DOHH2 (cell line): ENCODE measurements around the gene ZNF638.

Experiments
- H3F3A ChIP-seq: fragments of 200-600 bp; sonication (generic), shearing (Covaris generic); 2 replicates; pipeline ENCODE4 v1.6.0; 2016; ENCODE audit warnings: antibody characterized with exemption, mild to moderate bottlenecking; ENCODE audit not compliant: control insufficient read depth, insufficient read depth
- H3K27ac ChIP-seq: fragments of 200-600 bp; sonication (generic); 2 replicates; pipeline ENCODE4 v1.5.1; 2014; ENCODE audit warnings: low read depth, mild to moderate bottlenecking, low read length, moderate library complexity
- H3K27me3 ChIP-seq: fragments of 200-600 bp; sonication (generic); 2 replicates; pipeline ENCODE4 v1.6.1; 2014; ENCODE audit warnings: mild to moderate bottlenecking, low read length, mixed read lengths; ENCODE audit not compliant: control insufficient read depth
- H3K36me3 ChIP-seq: fragments of 200-600 bp; sonication (generic); 2 replicates; pipeline ENCODE4 v1.6.1; 2014; ENCODE audit warnings: mild to moderate bottlenecking, low read length, moderate library complexity, mixed read lengths; ENCODE audit not compliant: control insufficient read depth
- H3K4me1 ChIP-seq: fragments of 200-600 bp; sonication (generic); 2 replicates; pipeline ENCODE4 v1.6.1; 2014; ENCODE audit warnings: mild to moderate bottlenecking, low read length, mixed read lengths; ENCODE audit not compliant: control insufficient read depth
- H3K4me2 ChIP-seq: fragments of 200-600 bp; sonication (generic); 2 replicates; pipeline ENCODE4 v1.6.0; 2014; ENCODE audit warnings: mild to moderate bottlenecking, low read length, moderate library complexity
- H3K4me3 ChIP-seq: fragments of 200-600 bp; sonication (generic); 2 replicates; pipeline ENCODE4 v1.5.1; 2014; ENCODE audit warnings: mild to moderate bottlenecking, low read length, mixed read lengths
- H3K79me2 ChIP-seq: fragments of 200-600 bp; sonication (generic); 2 replicates; pipeline ENCODE4 v1.6.1; 2014; ENCODE audit warnings: mild to moderate bottlenecking, low read length, mixed read lengths; ENCODE audit not compliant: control insufficient read depth
- H3K9me2 ChIP-seq: fragments of 200-600 bp; sonication (generic); replicated peaks from 2 replicates; pipeline ENCODE4 v1.6.1; 2014; ENCODE audit warnings: mild to moderate bottlenecking, low read length, mixed read lengths; ENCODE audit not compliant: control insufficient read depth
- H3K9me3 ChIP-seq: fragments of 200-600 bp; sonication (generic); 2 replicates; pipeline ENCODE4 v1.6.1; 2014; ENCODE audit warnings: antibody characterized with exemption, low read length, mixed read lengths; ENCODE audit not compliant: control insufficient read depth, insufficient read depth
- H4K20me1 ChIP-seq: fragments of 200-600 bp; sonication (generic); 2 replicates; pipeline ENCODE4 v1.6.0; 2014; ENCODE audit warnings: low read depth, mild to moderate bottlenecking, antibody characterized with exemption, low read length, moderate library complexity; ENCODE audit not compliant: control insufficient read depth, insufficient read depth
- CTCF ChIP-seq: fragments of 200-600 bp; sonication (generic); IDR thresholded peaks from one replicate; pipeline ENCODE4 v1.5.1; 2014; ENCODE audit warnings: antibody characterized with exemption, mild to moderate bottlenecking, low read depth, low read length; ENCODE audit not compliant: poor library complexity, severe bottlenecking
- EZH2phosphoT487 ChIP-seq: fragments of 200-600 bp; sonication (generic); IDR thresholded peaks from 2 replicates; pipeline ENCODE4 v1.6.1; 2017; ENCODE audit warnings: borderline replicate concordance, mild to moderate bottlenecking, antibody characterized with exemption, low read length, moderate library complexity, mixed read lengths

The ZNF638 gene

GRCh38 chr2:71388214-71388613 is 56.6 kb downstream of the ZNF638 start:
- Histone ChIP-seq H3F3A (no peaks in the 10 kb centered on the region), H3K4me3 (no peak overlapping the region), H3K9me2 (no peaks in the 10 kb centered on the region), H3K4me1 (no peaks in the 10 kb centered on the region), H3K36me3 (peaks cover 73% of the 10 kb centered on the region), H3K9me3 (no peaks in the 10 kb centered on the region), H4K20me1 (no peaks in the 10 kb centered on the region), H3K79me2 (no peaks in the 10 kb centered on the region), H3K27me3 (no peaks in the 10 kb centered on the region), H3K4me2 (no peak overlapping the region), H3K27ac (no peak overlapping the region)
- TF ChIP-seq CTCF = no peak
- TF ChIP-seq EZH2phosphoT487 = no peak

GRCh38 chr2:71389384-71390072 is 57.9 kb downstream of the ZNF638 start:
- peaks cover 76% of the 10 kb centered on the region for H3K36me3 ChIP-seq
- no peaks in the 10 kb centered on the region for H4K20me1 ChIP-seq
- H3F3A ChIP-seq = no peaks in the 10 kb centered on the region
- no peaks in the 10 kb centered on the region for H3K9me2 ChIP-seq
- H3K27ac ChIP-seq = no peak overlapping the region
- H3K9me3 ChIP-seq = no peaks in the 10 kb centered on the region
- H3K27me3 ChIP-seq = no peaks in the 10 kb centered on the region
- H3K79me2 ChIP-seq = no peaks in the 10 kb centered on the region
- no peaks in the 10 kb centered on the region for H3K4me1 ChIP-seq
- no peak for TF ChIP-seq EZH2phosphoT487
- no peak for TF ChIP-seq CTCF
- no peak overlapping the region for H3K4me2 ChIP-seq
- H3K4me3 ChIP-seq = no peak overlapping the region

- Histone ChIP-seq H3K27me3 (no peaks in the 10 kb centered on the region), H3K9me2 (no peaks in the 10 kb centered on the region), H3K9me3 (no peaks in the 10 kb centered on the region), H3K36me3 (peaks cover 77% of the 10 kb centered on the region), H3K27ac (no peak overlapping the region), H3K4me1 (no peaks in the 10 kb centered on the region), H3F3A (no peaks in the 10 kb centered on the region), H3K4me2 (no peak overlapping the region), H4K20me1 (no peaks in the 10 kb centered on the region), H3K4me3 (no peak overlapping the region), H3K79me2 (no peaks in the 10 kb centered on the region)
- TF ChIP-seq EZH2phosphoT487 = no peak
- no peak for TF ChIP-seq CTCF
Measured at GRCh38 chr2:71393216-71393615, 61.6 kb downstream of the ZNF638 start.
